ENCODE results near the gene ENPP1.

DNA sequence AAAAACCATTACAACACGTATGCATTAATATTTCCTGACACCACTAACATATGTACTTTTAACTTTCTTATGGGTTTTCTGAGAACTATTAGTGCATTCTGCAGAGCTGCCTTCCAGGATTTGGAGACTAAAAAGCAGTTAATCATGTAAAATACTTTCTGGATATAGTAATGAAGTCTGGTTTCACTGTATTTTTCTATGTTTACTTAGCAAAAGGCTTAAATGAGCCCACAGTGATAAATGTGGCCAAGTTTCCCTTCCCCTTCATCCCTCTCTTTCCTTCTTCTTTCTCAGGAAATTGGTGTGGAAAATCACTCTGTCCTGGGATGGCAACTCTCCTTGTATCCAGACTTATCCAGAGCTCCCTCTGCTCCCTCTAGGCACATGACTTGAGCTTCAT is 29.7 kb upstream of the ENPP1 start:
- TF ChIP-seq, protein P1, sequence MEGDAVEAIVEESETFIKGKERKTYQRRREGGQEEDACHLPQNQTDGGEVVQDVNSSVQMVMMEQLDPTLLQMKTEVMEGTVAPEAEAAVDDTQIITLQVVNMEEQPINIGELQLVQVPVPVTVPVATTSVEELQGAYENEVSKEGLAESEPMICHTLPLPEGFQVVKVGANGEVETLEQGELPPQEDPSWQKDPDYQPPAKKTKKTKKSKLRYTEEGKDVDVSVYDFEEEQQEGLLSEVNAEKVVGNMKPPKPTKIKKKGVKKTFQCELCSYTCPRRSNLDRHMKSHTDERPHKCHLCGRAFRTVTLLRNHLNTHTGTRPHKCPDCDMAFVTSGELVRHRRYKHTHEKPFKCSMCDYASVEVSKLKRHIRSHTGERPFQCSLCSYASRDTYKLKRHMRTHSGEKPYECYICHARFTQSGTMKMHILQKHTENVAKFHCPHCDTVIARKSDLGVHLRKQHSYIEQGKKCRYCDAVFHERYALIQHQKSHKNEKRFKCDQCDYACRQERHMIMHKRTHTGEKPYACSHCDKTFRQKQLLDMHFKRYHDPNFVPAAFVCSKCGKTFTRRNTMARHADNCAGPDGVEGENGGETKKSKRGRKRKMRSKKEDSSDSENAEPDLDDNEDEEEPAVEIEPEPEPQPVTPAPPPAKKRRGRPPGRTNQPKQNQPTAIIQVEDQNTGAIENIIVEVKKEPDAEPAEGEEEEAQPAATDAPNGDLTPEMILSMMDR (tag by site-specific recombination; IDR thresholded peaks at IDR 0.05): no peak
- TF ChIP-seq ZNF146 (tag by site-specific recombination; IDR thresholded peaks at IDR 0.05) (no peak), ZNF514 (tag by site-specific recombination; IDR thresholded peaks at IDR 0.05) (no peak), RBAK (tag by site-specific recombination; IDR thresholded peaks at IDR 0.05) (no peak), ZNF121 (tag by site-specific recombination; IDR thresholded peaks at IDR 0.05) (no peak), ZBTB7A (tag by site-specific recombination; IDR thresholded peaks at IDR 0.05; ENCODE audit: low read depth) (no peak), ZNF433 (tag by site-specific recombination; IDR thresholded peaks at IDR 0.05; ENCODE audit: low read depth) (no peak), ZBTB1 (tag by site-specific recombination; IDR thresholded peaks at IDR 0.05) (no peak), EGR2 (tag by site-specific recombination; IDR thresholded peaks at IDR 0.05; ENCODE audit: low read depth) (no peak)
- TF ChIP-seq, protein P2, sequence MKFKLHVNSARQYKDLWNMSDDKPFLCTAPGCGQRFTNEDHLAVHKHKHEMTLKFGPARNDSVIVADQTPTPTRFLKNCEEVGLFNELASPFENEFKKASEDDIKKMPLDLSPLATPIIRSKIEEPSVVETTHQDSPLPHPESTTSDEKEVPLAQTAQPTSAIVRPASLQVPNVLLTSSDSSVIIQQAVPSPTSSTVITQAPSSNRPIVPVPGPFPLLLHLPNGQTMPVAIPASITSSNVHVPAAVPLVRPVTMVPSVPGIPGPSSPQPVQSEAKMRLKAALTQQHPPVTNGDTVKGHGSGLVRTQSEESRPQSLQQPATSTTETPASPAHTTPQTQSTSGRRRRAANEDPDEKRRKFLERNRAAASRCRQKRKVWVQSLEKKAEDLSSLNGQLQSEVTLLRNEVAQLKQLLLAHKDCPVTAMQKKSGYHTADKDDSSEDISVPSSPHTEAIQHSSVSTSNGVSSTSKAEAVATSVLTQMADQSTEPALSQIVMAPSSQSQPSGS (tag by site-specific recombination; IDR thresholded peaks at IDR 0.05; ENCODE audit: low read depth): no peak

Measured in HEK293 (cell line).